GM10248 (cell line): Measurements from ENCODE around the gene RAPGEFL1.
"Not testable (repeated sequence)": the region's sequence is repeated elsewhere in the genome, so short reads cannot be mapped to it uniquely, and the experiment has no call there.

Experiments
- CTCF ChIA-PET: fragments of 300-600 bp; sonication (Branson Sonifier 250); formaldehyde crosslinking; extraction: SDS; loops from one replicate; lab custom pipeline; 2021; ENCODE audit warnings: antibody characterized with exemption; lab: Yijun Ruan, JAX
- POLR2A ChIA-PET: fragments of 350-650 bp; sonication (Branson Sonifier 250); formaldehyde crosslinking; extraction: SDS; loops from one replicate; lab custom pipeline; 2020; ENCODE audit warnings: antibody characterized with exemption; lab: Yijun Ruan, JAX
- DNase-seq: peaks from one replicate; pipeline ENCODE4 v3.0.0; 2012; ENCODE audit errors: extremely low spot score
- TF ChIP-seq, protein P1 (sequence below): IDR thresholded peaks from 2 replicates; pipeline ENCODE4 v1.5.1; 2012; ENCODE audit warnings: mild to moderate bottlenecking, low read depth; ENCODE audit errors: extremely low read depth, missing control alignments, control extremely low read depth

Gene RAPGEFL1

DNA sequence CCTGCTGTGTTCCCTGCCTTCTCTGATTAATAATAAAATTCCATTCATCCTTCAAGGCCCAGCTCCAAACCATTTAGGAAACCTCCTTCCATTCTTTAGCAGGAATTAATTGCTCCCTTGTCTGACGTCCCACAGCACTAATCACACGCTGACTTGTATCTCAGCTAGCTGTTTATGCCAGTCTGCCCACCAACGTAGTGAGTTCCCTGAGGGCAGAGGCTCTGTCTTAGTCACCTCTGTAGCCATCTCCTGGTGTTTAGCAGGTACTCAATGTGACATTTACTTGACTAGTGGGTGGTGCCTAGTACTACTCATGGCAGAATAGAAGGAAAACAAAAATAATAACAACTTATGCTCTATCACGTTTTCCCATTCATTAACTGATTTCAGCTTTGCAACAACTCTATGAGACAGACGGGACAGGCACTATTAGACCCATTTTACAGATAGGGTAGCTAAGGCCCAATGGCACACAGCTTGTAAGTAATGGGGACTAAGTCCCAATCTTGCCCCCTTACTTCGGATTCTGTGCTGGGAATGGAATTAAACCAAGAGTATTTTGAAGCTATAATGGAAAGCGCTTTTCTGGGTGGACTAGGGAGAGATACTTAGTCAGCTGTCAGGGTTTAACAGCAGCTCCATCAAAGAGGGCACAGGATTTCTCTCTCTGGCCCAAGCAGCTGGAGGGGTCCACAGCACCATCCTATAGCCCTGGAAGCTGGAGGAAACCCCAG lies 40.9 kb downstream of the RAPGEFL1 start:
- CTCF ChIA-PET, result interaction anchor here (0.7 to 3.7 kb wide), 26 partner anchors 9 to 205 kb away, joined by 3 to 37 read pairs (median 4); partner anchors contain the start of genes CDC6 and THRA
- POLR2A ChIA-PET, result interaction anchor here (1.0 kb wide), 1 partner anchor 14 kb away, joined by 4 read pairs; no protein-coding TSS in a partner anchor
- DNase-seq, result no peak
- TF ChIP-seq, protein P1, sequence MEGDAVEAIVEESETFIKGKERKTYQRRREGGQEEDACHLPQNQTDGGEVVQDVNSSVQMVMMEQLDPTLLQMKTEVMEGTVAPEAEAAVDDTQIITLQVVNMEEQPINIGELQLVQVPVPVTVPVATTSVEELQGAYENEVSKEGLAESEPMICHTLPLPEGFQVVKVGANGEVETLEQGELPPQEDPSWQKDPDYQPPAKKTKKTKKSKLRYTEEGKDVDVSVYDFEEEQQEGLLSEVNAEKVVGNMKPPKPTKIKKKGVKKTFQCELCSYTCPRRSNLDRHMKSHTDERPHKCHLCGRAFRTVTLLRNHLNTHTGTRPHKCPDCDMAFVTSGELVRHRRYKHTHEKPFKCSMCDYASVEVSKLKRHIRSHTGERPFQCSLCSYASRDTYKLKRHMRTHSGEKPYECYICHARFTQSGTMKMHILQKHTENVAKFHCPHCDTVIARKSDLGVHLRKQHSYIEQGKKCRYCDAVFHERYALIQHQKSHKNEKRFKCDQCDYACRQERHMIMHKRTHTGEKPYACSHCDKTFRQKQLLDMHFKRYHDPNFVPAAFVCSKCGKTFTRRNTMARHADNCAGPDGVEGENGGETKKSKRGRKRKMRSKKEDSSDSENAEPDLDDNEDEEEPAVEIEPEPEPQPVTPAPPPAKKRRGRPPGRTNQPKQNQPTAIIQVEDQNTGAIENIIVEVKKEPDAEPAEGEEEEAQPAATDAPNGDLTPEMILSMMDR, result no peak

DNA sequence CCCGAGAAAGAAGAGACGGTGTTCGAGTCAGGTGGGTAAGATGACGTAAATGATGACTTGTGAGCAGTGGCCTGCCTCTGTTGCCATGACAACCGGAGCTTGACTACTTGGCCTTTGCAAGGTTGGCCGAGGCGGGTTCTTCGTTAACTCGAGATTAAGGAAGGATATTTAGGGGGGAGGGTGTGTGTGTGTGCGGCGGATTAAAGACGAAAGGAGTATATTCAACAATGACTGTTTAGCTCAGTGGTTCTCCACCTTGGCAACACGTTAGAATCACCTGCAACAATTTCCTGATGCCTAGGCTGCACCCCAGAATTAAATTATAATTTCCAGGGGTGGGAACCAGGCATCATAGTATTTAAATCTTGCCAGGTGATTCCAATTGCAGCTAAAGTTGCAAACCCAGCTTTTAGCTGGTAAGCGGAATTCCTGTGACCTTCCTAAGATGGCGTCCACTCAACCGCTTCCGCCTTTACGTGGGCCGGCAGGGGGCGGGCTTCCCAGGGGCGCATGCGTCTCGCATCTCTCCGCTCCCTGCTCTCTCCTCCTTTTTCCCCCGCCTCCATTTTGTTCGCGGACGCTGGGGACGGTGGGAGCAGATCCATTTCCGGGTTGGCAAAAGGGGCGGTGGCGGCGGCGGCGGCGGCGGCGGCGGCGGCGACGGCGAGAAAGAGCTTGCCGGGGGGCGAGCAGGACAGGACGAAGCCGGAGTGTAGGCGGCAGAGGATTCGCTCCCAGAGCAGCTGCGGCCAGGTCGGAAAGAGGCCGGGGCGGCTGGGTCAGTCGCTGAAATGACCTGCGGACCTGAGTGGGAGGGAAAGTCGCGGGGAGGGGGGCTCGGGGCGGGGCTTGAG lies 41.7 kb downstream of the RAPGEFL1 start, which contains the start of gene WIPF2:
WIPF2 (plus strand) TSS at position 565 of the 854 bp plus-strand sequence. CDS start 37,156 bp downstream, outside the sequence.
- ChIA-PET CTCF (interaction anchor here (0.7 to 3.7 kb wide), 28 partner anchors 8 to 206 kb away, joined by 3 to 37 read pairs (median 4); partner anchors contain the start of genes CDC6 and THRA), POLR2A (interaction anchor here (0.6 to 1.0 kb wide), 2 partner anchors 13 to 80 kb away, joined by 4 read pairs; no protein-coding TSS in a partner anchor)
- DNase-seq, result peak; percentile 96
- TF ChIP-seq, protein P1, result peak; percentile 25

DNA sequence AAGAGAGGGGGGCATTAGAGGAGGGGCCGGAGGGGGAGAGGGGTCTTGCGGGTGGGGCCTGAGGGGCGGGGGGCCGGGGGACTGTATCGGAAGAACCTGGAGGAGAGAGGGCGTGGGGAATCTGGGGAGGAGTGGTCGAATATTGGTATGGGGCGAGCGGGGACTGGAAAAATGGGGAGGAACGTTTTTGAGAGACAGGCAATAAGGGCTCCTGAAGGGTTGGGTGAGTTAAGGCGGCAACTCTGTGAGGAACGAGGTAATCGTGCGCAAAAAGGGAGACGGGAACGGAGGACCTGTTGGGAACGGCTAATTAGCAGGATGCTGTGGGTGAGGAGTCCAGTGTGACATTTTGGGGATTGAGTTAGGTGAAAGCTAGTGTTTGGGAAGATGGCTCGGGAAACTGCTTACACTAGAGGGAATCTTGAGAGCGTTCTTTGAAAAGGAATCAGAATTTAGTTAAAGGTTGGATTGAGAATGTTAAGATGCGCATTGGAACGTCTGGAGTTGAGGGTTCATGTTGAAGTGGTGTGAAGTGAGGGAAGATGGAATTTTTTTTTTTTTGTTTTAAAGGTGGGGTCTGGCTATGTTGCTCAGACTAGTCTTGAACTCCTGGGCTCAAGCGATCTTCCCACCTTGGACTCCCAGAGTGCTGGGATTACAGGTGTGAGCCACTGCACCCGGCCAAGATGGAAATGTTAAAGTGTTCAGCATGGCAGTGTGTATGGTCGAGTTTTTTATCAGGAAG lies 42.5 kb downstream of the RAPGEFL1 start:
- TF ChIP-seq, protein P1, result no peak
- POLR2A ChIA-PET, result interaction anchor here (1.0 kb wide), 1 partner anchor 12 kb away, joined by 4 read pairs; no protein-coding TSS in a partner anchor
- DNase-seq, result peak; percentile 55
- CTCF ChIA-PET, result interaction anchor here (0.7 to 3.7 kb wide), 14 partner anchors 9 to 207 kb away, joined by 3 to 37 read pairs (median 5); no protein-coding TSS in a partner anchor

DNA sequence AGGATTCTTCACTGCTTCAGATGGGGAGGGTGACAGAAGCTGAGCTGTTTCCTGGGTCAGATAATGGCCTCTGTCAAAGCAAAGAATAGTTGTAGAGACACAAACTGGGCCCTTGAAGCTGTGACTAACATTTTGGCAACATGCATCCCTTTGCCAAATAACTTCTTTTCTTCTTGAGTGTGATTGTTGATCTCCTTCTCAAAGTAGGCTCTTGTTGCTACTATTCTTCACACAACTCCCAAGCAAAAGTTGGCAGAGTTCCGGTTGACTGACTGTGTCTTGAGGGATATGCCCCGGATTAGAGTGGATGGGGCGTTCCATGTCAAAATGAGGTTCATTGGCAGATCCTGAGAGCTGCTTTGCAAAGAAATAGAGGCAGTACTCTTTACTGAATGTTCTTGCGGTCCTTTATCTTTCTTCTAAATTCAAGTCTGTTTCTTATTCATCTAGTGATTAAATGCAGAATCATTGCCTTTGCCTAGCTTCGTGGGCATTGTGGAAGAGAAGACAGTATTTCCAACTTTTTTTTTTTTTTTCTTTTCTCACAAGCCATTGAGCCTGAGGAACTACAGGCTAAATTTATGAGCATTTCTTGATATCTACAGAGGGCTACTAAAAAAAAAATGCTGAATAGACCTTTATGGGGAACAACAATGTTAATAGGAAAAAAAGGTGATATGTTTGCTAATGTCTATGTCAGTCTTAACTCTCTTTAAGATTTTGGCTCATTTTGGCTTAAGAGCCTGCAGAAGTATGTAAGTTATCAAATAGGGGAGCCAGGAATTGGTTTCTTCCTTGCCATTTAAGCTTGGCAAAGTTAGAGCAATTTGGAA lies 47.7 kb downstream of the RAPGEFL1 start:
- TF ChIP-seq, protein P1, result no peak
- ChIA-PET POLR2A (interaction anchor here (0.6 to 0.7 kb wide), 2 partner anchors 60 to 318 kb away, joined by 3 to 4 read pairs; no protein-coding TSS in a partner anchor), CTCF (interaction anchor here (1.0 kb wide), 1 partner anchor 23 kb away, joined by 3 read pairs; no protein-coding TSS in a partner anchor)
- DNase-seq, result no peak

DNA sequence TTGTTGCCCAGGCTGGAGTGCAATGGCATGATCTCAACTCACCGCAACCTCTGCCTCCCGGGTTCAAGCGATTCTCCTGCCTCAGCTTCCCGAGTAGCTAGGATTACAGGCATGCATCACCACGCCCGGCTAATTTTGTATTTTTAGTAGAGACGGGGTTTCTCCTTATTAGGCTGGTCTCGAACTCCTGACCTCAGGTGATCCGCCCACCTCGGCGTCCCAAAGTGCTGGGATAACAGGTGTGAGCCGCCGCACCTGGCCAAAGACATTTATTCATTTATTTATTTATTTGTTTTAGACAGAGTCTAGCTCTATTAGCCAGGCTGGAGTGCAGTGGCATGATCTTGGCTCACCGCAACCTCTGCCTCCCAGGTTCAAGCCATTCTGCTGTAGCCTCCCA lies 51.9 kb downstream of the RAPGEFL1 start:
- ChIA-PET CTCF (interaction anchor here (4.1 kb wide), 1 partner anchor 10 kb away, joined by 18 read pairs; the partner anchor contains the start of gene WIPF2), POLR2A (interaction anchor here (0.6 kb wide), 1 partner anchor 80 kb away, joined by 8 read pairs; no protein-coding TSS in a partner anchor)
- not testable (repeated sequence) for DNase-seq

DNA sequence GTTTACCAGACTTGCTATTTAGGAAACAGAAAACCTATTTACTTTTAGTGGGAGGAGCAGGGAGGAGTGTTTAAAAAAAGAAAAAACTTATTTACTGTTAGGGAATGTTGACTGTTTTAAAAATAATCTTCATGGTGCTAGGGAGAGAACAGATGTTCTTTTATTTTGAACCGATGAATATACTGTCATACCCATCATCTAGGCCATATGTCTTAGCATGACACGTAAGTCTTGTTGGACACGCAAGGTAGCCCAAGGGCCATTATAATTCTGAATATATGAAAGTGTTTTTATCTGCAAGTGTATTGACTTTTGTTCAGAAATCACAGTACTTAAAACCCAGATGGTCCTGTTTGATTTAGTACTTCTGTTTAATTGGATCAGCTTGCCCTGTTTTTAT lies 53.4 kb downstream of the RAPGEFL1 start:
- POLR2A ChIA-PET, result no interaction called here
- CTCF ChIA-PET, result interaction anchor here (1.1 to 4.1 kb wide), 3 partner anchors 9 to 12 kb away, joined by 3 to 18 read pairs (median 6); partner anchors contain the start of gene WIPF2
- TF ChIP-seq, protein P1, result no peak
- DNase-seq, result no peak

DNA sequence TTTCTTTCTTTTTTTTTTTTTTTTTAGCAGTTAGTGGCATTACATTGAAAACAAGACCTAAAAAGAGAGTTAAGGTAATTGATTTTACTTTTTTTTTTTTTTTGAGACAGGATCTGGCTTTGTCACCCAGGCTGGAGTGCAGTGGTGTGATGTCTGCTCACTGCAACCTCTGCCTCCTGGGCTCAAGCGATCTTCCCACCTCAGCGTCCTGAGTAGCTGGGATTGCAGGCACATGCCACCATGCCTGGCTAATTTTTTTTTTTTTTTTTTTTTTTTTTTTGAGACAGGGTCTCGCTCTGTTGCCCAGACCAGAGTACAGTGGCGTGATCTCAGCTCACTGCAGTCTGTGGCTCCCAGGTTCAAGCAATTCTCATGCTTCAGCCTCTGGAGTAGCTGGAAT lies 54.7 kb downstream of the RAPGEFL1 start:
- ChIA-PET CTCF (interaction anchor here (4.1 kb wide), 1 partner anchor 13 kb away, joined by 18 read pairs; the partner anchor contains the start of gene WIPF2), POLR2A (interaction anchor here (0.6 to 1.4 kb wide), 3 partner anchors 13 to 59 kb away, joined by 3 to 4 read pairs (median 4); partner anchors contain the start of gene WIPF2)
- not testable (repeated sequence) for DNase-seq
